ENCODE measurements around the gene SPANXN5. TPM values are rescaled to one million over a fixed set of nuclear protein-coding genes. Genes with fewer than 3 reads are reported as not detected.

The SPANXN5 gene

Small RNA genes lying within 50 kb of the gene (small RNA-seq; reads per million reads assigned to genes)
- gene AC244505.6 = not detected
- gene AC244505.7 = not detected
